ENCODE results near the gene KCNE5. TPM values are rescaled to one million over a fixed set of nuclear protein-coding genes. Genes with fewer than 3 reads are reported as not detected.
A peak's percentile ranks its signal among the peaks of the same experiment; 100 is the strongest.
"Not testable (repeated sequence)": the region's sequence is repeated elsewhere in the genome, so short reads cannot be mapped to it uniquely, and the experiment has no call there.

Gene KCNE5, protein sequence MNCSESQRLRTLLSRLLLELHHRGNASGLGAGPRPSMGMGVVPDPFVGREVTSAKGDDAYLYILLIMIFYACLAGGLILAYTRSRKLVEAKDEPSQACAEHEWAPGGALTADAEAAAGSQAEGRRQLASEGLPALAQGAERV
- total RNA-seq = 0.87 and 0.98 TPM in 2 replicates

DNA sequence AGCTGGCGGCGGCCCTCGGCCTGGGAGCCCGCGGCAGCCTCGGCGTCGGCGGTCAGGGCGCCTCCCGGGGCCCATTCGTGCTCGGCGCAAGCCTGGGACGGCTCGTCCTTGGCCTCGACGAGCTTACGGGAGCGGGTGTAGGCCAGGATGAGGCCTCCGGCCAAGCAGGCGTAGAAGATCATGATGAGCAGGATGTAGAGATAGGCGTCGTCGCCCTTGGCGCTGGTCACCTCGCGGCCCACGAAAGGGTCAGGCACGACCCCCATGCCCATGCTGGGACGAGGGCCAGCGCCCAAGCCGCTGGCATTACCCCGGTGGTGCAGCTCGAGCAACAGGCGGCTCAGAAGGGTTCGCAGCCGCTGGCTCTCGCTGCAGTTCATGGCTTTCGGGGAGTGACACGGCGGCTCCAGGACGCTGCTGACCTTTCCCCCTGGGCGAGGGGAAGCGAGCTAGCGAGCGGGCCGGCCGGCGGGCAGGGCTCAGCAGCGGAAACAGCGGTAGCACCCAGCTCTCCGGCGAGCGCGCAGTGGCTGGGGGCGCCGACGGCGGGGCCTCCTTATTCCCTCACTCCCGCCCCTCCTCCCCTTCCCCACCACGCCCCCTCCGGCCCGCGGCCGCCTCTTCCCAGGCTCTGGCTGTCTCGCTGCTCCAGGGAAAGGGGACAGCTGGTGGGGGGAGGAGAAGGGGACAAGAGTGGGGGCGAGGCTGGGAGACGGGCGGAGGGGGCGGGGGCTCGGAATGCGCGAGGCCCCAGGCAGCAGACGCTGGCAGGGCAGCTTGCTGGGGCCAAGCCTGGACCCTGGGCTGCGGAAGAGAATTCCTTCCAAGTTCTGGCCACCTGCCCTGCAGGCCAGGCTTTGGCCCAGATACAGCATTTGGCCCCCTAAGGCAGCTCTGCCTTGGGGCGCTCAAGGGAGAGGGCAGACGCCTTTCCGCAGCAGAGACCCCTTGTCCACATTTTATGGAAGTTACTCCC, at the start of gene KCNE5:
Gene KCNE5, minus strand, starts transcription at position 532 of the 976 bp plus-strand sequence. Its CDS starts 152 bp downstream, at position 380.
- no peaks in the 10 kb centered on the region for H3K9me3 Mint-ChIP-seq
- no peak within 1 kb of the TSS for H3K4me3 Mint-ChIP-seq (ENCODE audit: low read depth)
- no peaks in the 10 kb centered on the region for H3K27me3 Mint-ChIP-seq (ENCODE audit: low read depth)
- H3K36me3 Mint-ChIP-seq (ENCODE audit: low read depth) = peaks cover 9% of the 10 kb centered on the region
- no peak for DNase-seq (ENCODE audit: low spot score)
- intact Hi-C loops (cut with micrococcal nuclease) = no loop called here
- peaks cover 5% of the 10 kb centered on the region for H3K4me1 Mint-ChIP-seq (ENCODE audit: low read depth)
- H3K27ac Mint-ChIP-seq = no peak within 1 kb of the TSS

DNA sequence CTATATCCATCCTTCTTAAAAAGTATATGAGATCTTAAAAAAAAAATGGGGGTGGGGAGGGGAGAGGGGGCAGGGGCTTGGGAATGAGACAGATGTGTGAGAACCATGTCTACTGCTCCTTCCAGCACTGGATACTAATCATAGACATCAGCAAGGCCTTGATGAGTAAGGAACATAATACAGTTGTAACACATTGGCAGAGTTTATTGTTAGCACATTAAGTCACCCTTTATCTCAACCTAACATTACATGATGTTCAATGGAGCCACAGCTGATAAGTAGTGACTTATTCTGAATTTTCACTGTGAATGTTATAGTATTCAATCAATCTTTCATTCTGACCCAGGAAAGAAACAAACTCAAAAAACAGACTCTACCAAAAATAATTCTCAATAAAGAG, 47.3 kb upstream of the KCNE5 start:
- no peak overlapping the region for H3K4me3 Mint-ChIP-seq (ENCODE audit: low read depth)
- H3K27me3 Mint-ChIP-seq (ENCODE audit: low read depth) = no peaks in the 10 kb centered on the region

DNA sequence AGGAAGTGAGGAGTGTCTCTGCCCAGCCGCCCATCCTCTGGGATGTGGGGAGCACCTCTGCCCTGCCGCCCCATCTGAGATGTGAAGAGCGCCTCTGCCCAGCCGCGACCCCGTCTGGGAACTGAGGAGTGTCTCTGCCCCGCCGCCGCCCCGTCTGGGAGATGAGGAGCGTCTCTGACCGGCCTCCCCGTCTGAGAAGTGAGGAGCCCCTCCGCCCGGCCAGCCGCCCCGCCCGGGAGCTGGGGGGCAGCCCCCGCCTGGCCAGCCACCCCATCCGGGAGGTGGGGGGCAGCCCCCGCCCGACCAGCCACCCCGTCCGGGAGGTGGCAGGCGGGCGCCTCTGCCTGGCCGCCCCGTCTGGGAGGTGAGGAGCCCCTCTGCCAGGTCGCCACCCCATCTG, 46.2 kb upstream of the KCNE5 start:
- H3K9me3 Mint-ChIP-seq; DNase-seq (ENCODE audit: low spot score); intact Hi-C loops (cut with micrococcal nuclease); H3K4me1 Mint-ChIP-seq (ENCODE audit: low read depth); H3K27me3 Mint-ChIP-seq (ENCODE audit: low read depth); H3K27ac Mint-ChIP-seq; H3K4me3 Mint-ChIP-seq (ENCODE audit: low read depth): not testable (repeated sequence)
- peaks cover 58% of the 10 kb centered on the region for H3K36me3 Mint-ChIP-seq (ENCODE audit: low read depth)

More for the DNA sequence above, 47.3 kb upstream of the KCNE5 start:
- Mint-ChIP-seq H3K4me1 (ENCODE audit: low read depth) (peaks cover 4% of the 10 kb centered on the region), H3K36me3 (ENCODE audit: low read depth) (peaks cover 59% of the 10 kb centered on the region), H3K27ac (no peak overlapping the region), H3K9me3 (no peaks in the 10 kb centered on the region)
- intact Hi-C loops (cut with micrococcal nuclease) = no loop called here
- DNase-seq (ENCODE audit: low spot score) = no peak

DNA sequence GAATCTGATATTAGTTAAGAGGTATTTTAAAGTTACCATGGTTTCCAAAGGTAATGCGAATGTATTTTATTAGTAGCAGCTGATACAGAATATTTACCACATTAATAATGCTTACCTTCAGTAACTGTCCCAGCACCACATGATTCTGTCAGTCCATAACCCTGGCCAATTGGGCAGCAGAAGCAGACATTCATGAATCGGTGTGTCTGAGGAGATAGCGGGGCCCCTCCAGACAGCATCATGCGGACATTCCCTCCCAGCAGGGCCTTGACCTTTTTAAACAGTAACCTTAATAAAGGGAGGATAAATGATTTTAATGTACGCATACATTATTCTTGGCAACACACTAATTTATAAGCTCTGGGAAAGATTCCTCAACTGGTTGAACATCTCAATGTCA, 43.0 kb upstream of the KCNE5 start:
- intact Hi-C loops (cut with micrococcal nuclease) = no loop called here
- peaks cover 54% of the 10 kb centered on the region for H3K36me3 Mint-ChIP-seq (ENCODE audit: low read depth)
- H3K27ac Mint-ChIP-seq = no peak overlapping the region
- H3K4me3 Mint-ChIP-seq (ENCODE audit: low read depth) = no peak overlapping the region
- no peaks in the 10 kb centered on the region for H3K4me1 Mint-ChIP-seq (ENCODE audit: low read depth)
- no peaks in the 10 kb centered on the region for H3K9me3 Mint-ChIP-seq
- no peaks in the 10 kb centered on the region for H3K27me3 Mint-ChIP-seq (ENCODE audit: low read depth)
- no peak for DNase-seq (ENCODE audit: low spot score)

DNA sequence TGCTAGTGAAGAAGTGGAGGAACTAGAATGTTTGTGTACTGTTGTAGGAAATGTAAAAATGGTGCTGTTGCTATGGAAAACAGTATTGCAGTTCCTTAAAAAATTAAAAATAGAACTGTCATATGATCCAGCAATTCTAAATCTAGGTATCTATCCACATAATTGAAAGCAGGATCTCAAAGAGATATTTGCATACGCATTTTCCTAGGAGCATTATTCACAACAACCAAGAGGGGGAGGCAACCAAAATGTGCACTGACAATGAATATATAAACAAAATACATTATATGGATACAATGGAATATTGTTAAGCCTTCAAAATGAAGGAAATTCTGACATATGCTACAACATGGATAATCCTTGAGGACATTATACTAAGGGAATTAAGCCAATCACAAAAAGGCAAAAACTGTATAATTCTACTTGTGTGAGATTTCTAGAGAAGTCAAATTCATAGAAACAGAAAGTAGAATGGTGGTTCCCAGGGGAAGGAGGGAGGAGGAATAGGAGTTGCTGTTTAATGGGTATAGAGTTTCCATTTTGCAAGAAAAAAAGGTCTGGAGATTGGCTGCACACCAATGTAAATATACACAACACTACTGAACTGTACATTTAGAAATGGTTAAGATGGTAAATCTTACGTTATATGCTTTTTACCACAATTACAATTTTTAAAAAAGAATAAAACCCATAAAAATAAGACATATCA, 35.6 kb upstream of the KCNE5 start:
- Mint-ChIP-seq H3K4me3 (ENCODE audit: low read depth) (no peak overlapping the region), H3K4me1 (ENCODE audit: low read depth) (peaks cover 5% of the 10 kb centered on the region), H3K27me3 (ENCODE audit: low read depth) (no peaks in the 10 kb centered on the region), H3K9me3 (peaks cover 11% of the 10 kb centered on the region), H3K27ac (no peak overlapping the region), H3K36me3 (ENCODE audit: low read depth) (peaks cover 73% of the 10 kb centered on the region)
- intact Hi-C loops (cut with micrococcal nuclease) = no loop called here
- no peak for DNase-seq (ENCODE audit: low spot score)

DNA sequence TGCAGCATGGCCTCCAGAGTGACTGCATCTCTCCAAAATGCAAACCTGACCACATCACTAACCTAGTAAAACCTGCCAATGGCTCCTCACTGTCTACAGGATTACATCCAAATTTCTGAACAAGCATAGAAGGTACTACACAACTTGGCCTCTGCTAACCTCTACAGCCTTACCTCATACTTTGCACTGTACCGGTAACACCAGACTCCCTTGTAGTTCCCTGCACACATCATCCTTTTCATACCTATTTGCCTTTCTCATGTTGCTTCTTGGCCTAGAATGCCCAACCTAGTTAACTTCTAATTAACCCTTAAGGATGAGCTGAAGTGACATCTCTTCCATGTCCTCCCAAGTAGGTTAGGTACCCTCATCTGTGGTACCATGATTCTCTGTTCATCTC, 33.4 kb upstream of the KCNE5 start:
- H3K27ac Mint-ChIP-seq = no peak overlapping the region
- intact Hi-C loops (cut with micrococcal nuclease) = no loop called here
- H3K36me3 Mint-ChIP-seq (ENCODE audit: low read depth) = peaks cover 72% of the 10 kb centered on the region
- H3K9me3 Mint-ChIP-seq = peaks cover 11% of the 10 kb centered on the region
- no peak overlapping the region for H3K4me3 Mint-ChIP-seq (ENCODE audit: low read depth)
- no peaks in the 10 kb centered on the region for H3K27me3 Mint-ChIP-seq (ENCODE audit: low read depth)
- no peak for DNase-seq (ENCODE audit: low spot score)
- peaks cover 5% of the 10 kb centered on the region for H3K4me1 Mint-ChIP-seq (ENCODE audit: low read depth)

DNA sequence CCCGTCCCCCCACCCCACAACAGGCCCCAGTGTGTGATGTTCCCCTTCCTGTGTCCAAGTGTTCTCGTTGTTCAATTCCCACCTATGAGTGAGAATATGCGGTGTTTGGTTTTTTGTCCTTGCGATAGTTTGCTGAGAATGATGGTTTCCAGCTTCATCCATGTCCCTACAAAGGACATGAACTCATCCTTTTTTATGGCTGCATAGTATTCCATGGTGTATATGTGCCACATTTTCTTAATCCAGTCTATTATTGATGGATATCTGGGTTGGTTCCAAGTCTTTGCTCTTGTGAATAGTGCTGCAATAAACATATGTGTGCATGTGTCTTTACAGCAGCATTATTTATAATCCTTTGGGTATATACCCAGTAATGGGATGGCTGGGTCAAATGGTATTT, 32.4 kb upstream of the KCNE5 start:
- DNase-seq (ENCODE audit: low spot score); H3K4me1 Mint-ChIP-seq (ENCODE audit: low read depth); H3K27ac Mint-ChIP-seq; H3K27me3 Mint-ChIP-seq (ENCODE audit: low read depth); intact Hi-C loops (cut with micrococcal nuclease); H3K4me3 Mint-ChIP-seq (ENCODE audit: low read depth): not testable (repeated sequence)
- Mint-ChIP-seq H3K36me3 (ENCODE audit: low read depth) (peaks cover 62% of the 10 kb centered on the region), H3K9me3 (peaks cover 11% of the 10 kb centered on the region)

DNA sequence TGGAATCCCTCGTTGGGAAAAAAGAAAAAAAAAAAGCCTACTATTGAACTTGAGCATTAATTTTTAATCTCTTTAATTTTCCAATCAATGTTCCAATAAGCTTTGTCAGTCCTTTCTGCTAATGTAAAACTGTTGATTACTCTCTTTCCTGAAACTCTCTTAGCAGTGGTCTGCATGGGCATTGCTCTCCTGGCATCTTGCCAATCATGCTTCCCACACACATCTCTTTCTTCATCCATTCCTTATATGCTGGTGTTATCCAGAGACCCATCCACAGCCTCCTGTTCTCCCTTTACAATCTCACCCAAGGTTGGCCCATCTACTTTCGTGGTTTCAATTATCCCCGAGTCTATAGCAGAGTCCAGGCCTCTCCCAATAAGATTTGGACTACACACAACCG, 31.8 kb upstream of the KCNE5 start:
- DNase-seq (ENCODE audit: low spot score) = no peak
- Mint-ChIP-seq H3K4me3 (ENCODE audit: low read depth) (no peak overlapping the region), H3K27ac (no peak overlapping the region), H3K4me1 (ENCODE audit: low read depth) (peaks cover 5% of the 10 kb centered on the region), H3K9me3 (peaks cover 11% of the 10 kb centered on the region), H3K36me3 (ENCODE audit: low read depth) (peaks cover 60% of the 10 kb centered on the region), H3K27me3 (ENCODE audit: low read depth) (no peaks in the 10 kb centered on the region)
- intact Hi-C loops (cut with micrococcal nuclease) = no loop called here

DNA sequence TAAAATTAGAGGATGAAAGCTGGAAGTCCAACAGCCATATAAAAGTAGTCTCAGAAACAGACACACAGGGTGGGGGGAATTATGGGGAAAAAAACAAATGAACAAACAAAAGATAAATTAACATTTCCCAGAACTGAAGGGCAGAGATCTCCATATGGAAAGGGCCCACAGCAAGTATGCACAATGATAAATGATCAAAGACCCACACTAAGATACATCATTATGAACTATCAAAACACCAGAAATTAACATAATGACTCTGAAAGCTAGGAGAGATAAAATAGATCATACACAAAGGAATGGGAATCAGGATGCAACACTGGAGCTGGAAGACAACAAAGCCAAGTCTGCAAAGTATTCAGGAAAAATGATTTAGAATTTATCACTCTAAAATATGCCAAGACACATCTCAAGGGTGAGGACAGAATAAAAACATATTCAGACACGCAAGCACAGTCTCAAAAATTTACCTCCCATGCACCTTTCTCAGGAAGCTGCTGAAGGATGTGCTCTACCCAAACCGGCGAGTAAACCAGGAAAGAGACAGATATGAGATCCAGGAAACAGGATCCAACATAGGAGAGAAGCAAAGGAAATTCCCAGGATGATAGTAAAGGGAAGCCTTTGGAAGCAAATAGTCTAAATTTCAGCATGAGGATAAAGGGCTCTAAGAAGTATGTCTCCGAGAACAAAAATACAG, 30.7 kb upstream of the KCNE5 start:
- peaks cover 59% of the 10 kb centered on the region for H3K36me3 Mint-ChIP-seq (ENCODE audit: low read depth)
- peaks cover 5% of the 10 kb centered on the region for H3K4me1 Mint-ChIP-seq (ENCODE audit: low read depth)
- no peak for DNase-seq (ENCODE audit: low spot score)
- intact Hi-C loops (cut with micrococcal nuclease) = no loop called here
- peak overlapping the region; percentile 8 for H3K27ac Mint-ChIP-seq
- H3K27me3 Mint-ChIP-seq (ENCODE audit: low read depth) = no peaks in the 10 kb centered on the region
- H3K9me3 Mint-ChIP-seq = peaks cover 11% of the 10 kb centered on the region
- H3K4me3 Mint-ChIP-seq (ENCODE audit: low read depth) = no peak overlapping the region

DNA sequence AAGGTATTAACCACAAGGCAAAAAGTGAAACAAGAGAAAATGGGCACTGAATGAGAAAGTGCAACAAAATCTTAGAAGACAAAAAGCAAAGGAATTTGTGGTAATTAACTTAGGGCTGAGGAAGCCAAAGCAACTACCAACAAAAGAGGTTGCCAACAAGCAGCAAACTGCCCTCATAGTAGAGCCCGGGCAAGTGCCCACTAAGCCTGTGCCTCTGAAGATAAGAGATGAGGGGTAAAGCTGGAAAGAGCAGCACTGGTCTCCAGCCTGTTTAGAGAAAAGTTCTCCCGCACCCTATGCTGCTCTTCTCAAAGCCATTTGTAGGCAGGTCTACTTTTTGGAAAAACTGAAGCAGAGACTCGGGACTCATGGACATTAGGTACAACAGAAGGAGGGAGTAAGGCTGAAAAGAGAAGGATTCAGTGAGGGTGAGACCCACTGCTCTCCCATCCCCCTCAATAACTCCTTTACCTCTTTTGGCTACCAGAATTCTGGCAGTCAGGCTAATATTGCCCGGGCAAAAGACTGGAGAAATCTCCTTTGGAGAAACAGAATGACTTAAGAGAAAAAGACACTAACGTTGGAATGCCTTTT, 29.6 kb upstream of the KCNE5 start:
- Mint-ChIP-seq H3K27ac (no peak overlapping the region), H3K9me3 (peaks cover 11% of the 10 kb centered on the region), H3K4me3 (ENCODE audit: low read depth) (no peak overlapping the region), H3K4me1 (ENCODE audit: low read depth) (peaks cover 5% of the 10 kb centered on the region), H3K27me3 (ENCODE audit: low read depth) (no peaks in the 10 kb centered on the region), H3K36me3 (ENCODE audit: low read depth) (peaks cover 49% of the 10 kb centered on the region)
- no peak for DNase-seq (ENCODE audit: low spot score)
- intact Hi-C loops (cut with micrococcal nuclease) = no loop called here

DNA sequence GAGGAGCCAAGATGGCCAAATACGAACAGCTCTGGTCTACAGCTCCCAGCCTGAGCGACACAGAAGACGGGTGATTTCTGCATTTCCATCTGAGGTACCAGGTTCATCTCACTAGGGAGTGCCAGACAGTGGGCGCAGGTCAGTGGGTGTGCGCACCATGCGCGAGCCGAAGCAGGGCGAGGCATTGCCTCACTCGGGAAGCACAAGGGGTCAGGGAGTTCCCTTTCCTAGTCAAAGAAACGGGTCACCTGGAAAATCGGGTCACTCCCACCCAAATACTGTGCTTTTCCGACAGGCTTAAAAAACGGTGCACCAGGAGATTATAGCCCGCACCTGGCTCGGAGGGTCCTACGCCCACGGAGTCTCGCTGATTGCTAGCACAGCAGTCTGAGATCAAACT, 19.7 kb upstream of the KCNE5 start:
- peaks cover 28% of the 10 kb centered on the region for H3K36me3 Mint-ChIP-seq (ENCODE audit: low read depth)
- H3K9me3 Mint-ChIP-seq; H3K4me3 Mint-ChIP-seq (ENCODE audit: low read depth); DNase-seq (ENCODE audit: low spot score); H3K27me3 Mint-ChIP-seq (ENCODE audit: low read depth); intact Hi-C loops (cut with micrococcal nuclease); H3K27ac Mint-ChIP-seq: not testable (repeated sequence)
- H3K4me1 Mint-ChIP-seq (ENCODE audit: low read depth) = peaks cover 21% of the 10 kb centered on the region

DNA sequence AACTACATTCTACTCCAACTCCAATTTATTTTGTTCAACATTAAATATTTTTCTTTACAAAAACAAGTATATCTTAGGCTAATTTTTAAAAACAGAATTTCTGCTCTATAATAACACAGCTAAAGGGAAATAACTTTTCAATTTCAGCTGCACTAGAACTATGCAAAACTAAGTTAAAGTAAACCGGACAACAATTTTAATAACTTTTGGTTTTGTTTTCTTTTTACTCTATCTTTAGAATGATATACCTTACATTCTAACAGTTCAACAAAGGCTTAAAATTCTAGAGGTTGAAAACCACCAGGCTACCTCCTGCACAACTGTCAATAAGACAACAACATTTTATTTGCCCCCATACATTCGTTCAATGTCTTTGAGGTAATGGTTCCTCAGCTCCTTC, 18.7 kb upstream of the KCNE5 start:
- Mint-ChIP-seq H3K27ac (no peak overlapping the region), H3K9me3 (no peaks in the 10 kb centered on the region), H3K4me3 (ENCODE audit: low read depth) (no peak overlapping the region), H3K4me1 (ENCODE audit: low read depth) (peaks cover 26% of the 10 kb centered on the region), H3K36me3 (ENCODE audit: low read depth) (peaks cover 31% of the 10 kb centered on the region), H3K27me3 (ENCODE audit: low read depth) (no peaks in the 10 kb centered on the region)
- no peak for DNase-seq (ENCODE audit: low spot score)
- intact Hi-C loops (cut with micrococcal nuclease) = no loop called here
